Measurements from ENCODE around the gene EPS8L3. TPM values are rescaled to one million over a fixed set of nuclear protein-coding genes. Genes with fewer than 3 reads are reported as not detected.
A peak's percentile ranks its signal among the peaks of the same experiment; 100 is the strongest.
"Not testable (repeated sequence)": the region's sequence is repeated elsewhere in the genome, so short reads cannot be mapped to it uniquely, and the experiment has no call there.

Gene EPS8L3
- total RNA-seq, 2 donors from 2014 or later: 4.2 TPM; not detected in 1

- no peak overlapping the region for H3K4me3 ChIP-seq
- H3K4me1 ChIP-seq: no peaks in the 10 kb centered on the region
- intact Hi-C loops (cut with DNase I): no loop called here
- no peak overlapping the region for H3K27ac ChIP-seq
- no peaks in the 10 kb centered on the region for H3K9me3 ChIP-seq
- H3K36me3 ChIP-seq (replicated peaks in 1 of 2; ENCODE audit: insufficient read depth in 1 of 2, low read depth in 2 of 2): no peaks in the 10 kb centered on the region
- DNase-seq (no peak), ATAC-seq (no peak)
- H3K27me3 ChIP-seq: no peaks in the 10 kb centered on the region
- TF ChIP-seq POLR2A (IDR thresholded peaks at IDR 0.05) (no peak), CTCF (IDR thresholded peaks at IDR 0.05) (no peak)
- WGBS, 2 donors: 52 to 70% methylated on average over 2 of the region's 2 CpGs
Observed at GRCh38 chr1:109754738-109755137, 9.0 kb downstream of the EPS8L3 start.

GRCh38 chr1:109751531-109752260 lies 12.0 kb downstream of the EPS8L3 start:
- no peak overlapping the region for H3K4me3 ChIP-seq
- ATAC-seq (no peak), DNase-seq (peak in 1 of 4 donors; percentile 8)
- TF ChIP-seq POLR2A (IDR thresholded peaks at IDR 0.05) (no peak), CTCF (IDR thresholded peaks at IDR 0.05) (no peak)
- no peak overlapping the region for H3K27ac ChIP-seq
- no peaks in the 10 kb centered on the region for H3K4me1 ChIP-seq
- H3K36me3 ChIP-seq (replicated peaks in 1 of 2; ENCODE audit: insufficient read depth in 1 of 2, low read depth in 2 of 2): no peaks in the 10 kb centered on the region
- intact Hi-C loops (cut with DNase I): no loop called here
- no peaks in the 10 kb centered on the region for H3K9me3 ChIP-seq
- H3K27me3 ChIP-seq: no peaks in the 10 kb centered on the region
- WGBS, 2 donors: 79 to 87% methylated on average over 10 to 12 of the region's 12 CpGs

DNA sequence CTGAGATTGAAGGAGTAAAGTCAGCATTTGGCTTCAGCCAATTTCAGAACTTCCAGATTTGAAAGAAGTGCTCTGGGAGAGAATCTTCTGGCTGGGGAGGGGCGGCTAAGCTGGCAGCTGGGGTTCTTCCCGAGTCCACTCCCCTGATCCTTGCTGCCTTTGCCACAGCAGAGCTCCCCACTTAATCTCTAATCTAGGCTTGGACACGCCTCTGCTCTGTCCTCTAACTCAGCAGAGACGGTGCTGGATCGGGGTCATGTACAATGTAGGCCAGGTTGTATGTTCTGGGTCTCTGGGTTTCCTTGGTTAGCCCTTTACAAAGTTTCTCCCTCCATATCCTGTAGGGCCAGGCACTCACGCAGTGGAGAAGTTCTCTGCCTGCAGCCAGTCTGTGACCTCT lies 12.8 kb downstream of the EPS8L3 start:
- Histone ChIP-seq H3K4me1 (no peaks in the 10 kb centered on the region), H3K4me3 (no peak overlapping the region), H3K9me3 (no peaks in the 10 kb centered on the region), H3K36me3 (replicated peaks in 1 of 2; ENCODE audit: insufficient read depth in 1 of 2, low read depth in 2 of 2) (no peaks in the 10 kb centered on the region), H3K27ac (no peak overlapping the region), H3K27me3 (no peaks in the 10 kb centered on the region)
- WGBS, 2 donors: 48 to 74% methylated on average over 5 to 6 of the region's 6 CpGs
- intact Hi-C loops (cut with DNase I): no loop called here
- ATAC-seq (no peak), DNase-seq (no peak)
- TF ChIP-seq CTCF (IDR thresholded peaks at IDR 0.05) (no peak), POLR2A (IDR thresholded peaks at IDR 0.05) (no peak)

DNA sequence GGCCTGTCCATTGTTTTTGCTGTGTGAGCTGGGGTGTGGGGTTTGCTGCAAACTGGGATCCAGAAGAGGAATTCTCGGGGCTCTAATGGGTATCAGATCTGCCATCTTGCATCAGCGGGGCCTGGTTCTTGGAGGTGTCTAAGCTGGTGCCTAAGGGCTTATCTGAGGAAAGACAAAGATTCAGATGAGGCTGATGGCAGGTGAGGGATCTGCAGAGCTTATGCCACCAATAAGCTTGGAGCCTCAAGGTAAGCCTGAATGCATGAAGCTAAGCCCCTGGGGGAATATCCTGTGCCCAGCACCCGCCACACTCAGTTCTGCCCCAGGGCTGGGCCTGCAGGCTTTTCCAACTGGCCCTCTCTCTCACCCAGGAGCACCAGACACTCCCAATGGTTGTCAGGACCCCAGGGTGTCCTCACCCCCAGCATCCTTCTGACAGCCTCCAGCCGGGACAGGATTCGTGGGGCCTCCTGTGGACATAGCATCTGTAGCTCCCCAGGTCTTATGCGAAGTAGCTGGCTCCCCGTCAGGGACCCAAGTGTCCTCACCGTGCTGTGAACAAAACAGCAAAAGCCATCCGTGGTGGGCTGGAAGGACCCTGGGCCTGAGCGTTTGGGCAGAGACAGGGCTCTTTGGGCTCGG lies 13.4 kb downstream of the EPS8L3 start:
- no peaks in the 10 kb centered on the region for H3K4me1 ChIP-seq
- H3K9me3 ChIP-seq: no peaks in the 10 kb centered on the region
- no peak overlapping the region for H3K27ac ChIP-seq
- DNase-seq: no peak
- ATAC-seq: no peak
- intact Hi-C loops (cut with DNase I): no loop called here
- no peak overlapping the region for H3K4me3 ChIP-seq
- TF ChIP-seq POLR2A (IDR thresholded peaks at IDR 0.05): no peak
- TF ChIP-seq CTCF (IDR thresholded peaks at IDR 0.05): no peak
- WGBS, 2 donors: 86 to 98% methylated on average over 7 to 11 of the region's 11 CpGs
- no peaks in the 10 kb centered on the region for H3K36me3 ChIP-seq (replicated peaks in 1 of 2; ENCODE audit: insufficient read depth in 1 of 2, low read depth in 2 of 2)
- no peaks in the 10 kb centered on the region for H3K27me3 ChIP-seq

DNA sequence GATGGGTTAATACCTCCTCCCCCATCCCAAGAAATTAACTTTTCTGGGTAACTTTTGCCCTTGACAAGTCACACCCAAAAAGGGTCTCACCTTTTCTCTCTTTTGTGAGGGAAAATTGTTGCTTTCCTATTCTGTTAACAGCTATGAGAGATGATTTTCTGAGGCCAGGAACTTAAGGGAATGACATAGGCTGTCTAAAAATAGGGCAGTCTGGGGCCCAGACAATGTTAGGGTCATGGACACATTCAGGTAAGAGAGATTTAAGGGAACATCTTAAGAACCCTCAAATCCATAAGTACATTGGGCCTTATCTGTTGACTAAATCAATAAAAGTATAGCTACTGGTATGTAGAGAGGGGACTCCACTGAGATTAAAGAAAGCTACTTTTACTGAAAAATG lies 14.5 kb downstream of the EPS8L3 start:
- no peak overlapping the region for H3K4me3 ChIP-seq
- TF ChIP-seq CTCF (IDR thresholded peaks at IDR 0.05): no peak
- no peak for TF ChIP-seq POLR2A (IDR thresholded peaks at IDR 0.05)
- ATAC-seq (no peak), DNase-seq (no peak)
- H3K36me3 ChIP-seq (replicated peaks in 1 of 2; ENCODE audit: insufficient read depth in 1 of 2, low read depth in 2 of 2): no peaks in the 10 kb centered on the region
- no peaks in the 10 kb centered on the region for H3K9me3 ChIP-seq
- H3K27ac ChIP-seq: no peak overlapping the region
- no peaks in the 10 kb centered on the region for H3K4me1 ChIP-seq
- no peaks in the 10 kb centered on the region for H3K27me3 ChIP-seq
- intact Hi-C loops (cut with DNase I): no loop called here

DNA sequence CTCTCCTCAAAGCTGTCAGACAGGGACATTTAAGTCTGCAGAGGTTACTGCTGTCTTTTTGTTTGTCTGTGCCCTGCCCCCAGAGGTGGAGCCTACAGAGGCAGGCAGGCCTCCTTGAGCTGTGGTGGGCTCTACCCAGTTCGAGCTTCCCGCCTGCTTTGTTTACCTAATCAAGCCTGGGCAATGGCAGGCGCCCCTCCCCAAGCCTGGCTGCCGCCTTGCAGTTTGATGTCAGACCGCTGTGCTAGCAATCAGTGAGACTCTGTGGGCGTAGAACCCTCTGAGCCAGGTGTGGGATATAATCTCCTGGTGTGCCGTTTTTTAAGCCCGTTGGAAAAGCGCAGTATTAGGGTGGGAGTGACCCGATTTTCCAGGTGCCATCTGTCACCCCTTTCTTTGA lies 15.4 kb downstream of the EPS8L3 start:
- H3K9me3 ChIP-seq; DNase-seq; H3K36me3 ChIP-seq (replicated peaks in 1 of 2; ENCODE audit: insufficient read depth in 1 of 2, low read depth in 2 of 2); intact Hi-C loops (cut with DNase I); ATAC-seq; H3K4me1 ChIP-seq; H3K27ac ChIP-seq; H3K4me3 ChIP-seq; H3K27me3 ChIP-seq: not testable (repeated sequence)
- WGBS, 2 donors: 90 to 100% methylated on average over 1 to 10 of the region's 10 CpGs
